HL-60 (cell line): ENCODE measurements around the gene SPDYA.

ENCODE experiments used
- POLR2AphosphoS5 ChIP-seq: IDR thresholded peaks from 2 replicates; pipeline ENCODE4 v1.6.1; 2012; ENCODE audit warnings: low read depth
- TF ChIP-seq, protein P1 (sequence below): IDR thresholded peaks from one replicate; pipeline ENCODE4 v1.5.1; 2011; ENCODE audit warnings: low read length, control low read depth, inconsistent platforms; ENCODE audit not compliant: insufficient read depth
- TF ChIP-seq, protein P2 (sequence below): IDR thresholded peaks from 2 replicates; pipeline ENCODE4 v1.6.1; 2012; ENCODE audit warnings: low read depth; ENCODE audit not compliant: insufficient replicate concordance

GRCh38 chr2:28778392-28778791 is 32.2 kb upstream of the SPDYA start:
- no peak for TF ChIP-seq POLR2AphosphoS5
- TF ChIP-seq, protein P1, sequence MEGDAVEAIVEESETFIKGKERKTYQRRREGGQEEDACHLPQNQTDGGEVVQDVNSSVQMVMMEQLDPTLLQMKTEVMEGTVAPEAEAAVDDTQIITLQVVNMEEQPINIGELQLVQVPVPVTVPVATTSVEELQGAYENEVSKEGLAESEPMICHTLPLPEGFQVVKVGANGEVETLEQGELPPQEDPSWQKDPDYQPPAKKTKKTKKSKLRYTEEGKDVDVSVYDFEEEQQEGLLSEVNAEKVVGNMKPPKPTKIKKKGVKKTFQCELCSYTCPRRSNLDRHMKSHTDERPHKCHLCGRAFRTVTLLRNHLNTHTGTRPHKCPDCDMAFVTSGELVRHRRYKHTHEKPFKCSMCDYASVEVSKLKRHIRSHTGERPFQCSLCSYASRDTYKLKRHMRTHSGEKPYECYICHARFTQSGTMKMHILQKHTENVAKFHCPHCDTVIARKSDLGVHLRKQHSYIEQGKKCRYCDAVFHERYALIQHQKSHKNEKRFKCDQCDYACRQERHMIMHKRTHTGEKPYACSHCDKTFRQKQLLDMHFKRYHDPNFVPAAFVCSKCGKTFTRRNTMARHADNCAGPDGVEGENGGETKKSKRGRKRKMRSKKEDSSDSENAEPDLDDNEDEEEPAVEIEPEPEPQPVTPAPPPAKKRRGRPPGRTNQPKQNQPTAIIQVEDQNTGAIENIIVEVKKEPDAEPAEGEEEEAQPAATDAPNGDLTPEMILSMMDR: no peak
- TF ChIP-seq, protein P2, sequence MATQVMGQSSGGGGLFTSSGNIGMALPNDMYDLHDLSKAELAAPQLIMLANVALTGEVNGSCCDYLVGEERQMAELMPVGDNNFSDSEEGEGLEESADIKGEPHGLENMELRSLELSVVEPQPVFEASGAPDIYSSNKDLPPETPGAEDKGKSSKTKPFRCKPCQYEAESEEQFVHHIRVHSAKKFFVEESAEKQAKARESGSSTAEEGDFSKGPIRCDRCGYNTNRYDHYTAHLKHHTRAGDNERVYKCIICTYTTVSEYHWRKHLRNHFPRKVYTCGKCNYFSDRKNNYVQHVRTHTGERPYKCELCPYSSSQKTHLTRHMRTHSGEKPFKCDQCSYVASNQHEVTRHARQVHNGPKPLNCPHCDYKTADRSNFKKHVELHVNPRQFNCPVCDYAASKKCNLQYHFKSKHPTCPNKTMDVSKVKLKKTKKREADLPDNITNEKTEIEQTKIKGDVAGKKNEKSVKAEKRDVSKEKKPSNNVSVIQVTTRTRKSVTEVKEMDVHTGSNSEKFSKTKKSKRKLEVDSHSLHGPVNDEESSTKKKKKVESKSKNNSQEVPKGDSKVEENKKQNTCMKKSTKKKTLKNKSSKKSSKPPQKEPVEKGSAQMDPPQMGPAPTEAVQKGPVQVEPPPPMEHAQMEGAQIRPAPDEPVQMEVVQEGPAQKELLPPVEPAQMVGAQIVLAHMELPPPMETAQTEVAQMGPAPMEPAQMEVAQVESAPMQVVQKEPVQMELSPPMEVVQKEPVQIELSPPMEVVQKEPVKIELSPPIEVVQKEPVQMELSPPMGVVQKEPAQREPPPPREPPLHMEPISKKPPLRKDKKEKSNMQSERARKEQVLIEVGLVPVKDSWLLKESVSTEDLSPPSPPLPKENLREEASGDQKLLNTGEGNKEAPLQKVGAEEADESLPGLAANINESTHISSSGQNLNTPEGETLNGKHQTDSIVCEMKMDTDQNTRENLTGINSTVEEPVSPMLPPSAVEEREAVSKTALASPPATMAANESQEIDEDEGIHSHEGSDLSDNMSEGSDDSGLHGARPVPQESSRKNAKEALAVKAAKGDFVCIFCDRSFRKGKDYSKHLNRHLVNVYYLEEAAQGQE: no peak
